Natural killer cell treated with Interleukin-12 subunit alpha and Interleukin-12 subunit beta and Interleukin-15 and Interleukin-18, amount 100 ng/mL, for 72 hours (primary cell): ENCODE measurements around the gene MARVELD1. TPM values are rescaled to one million over a fixed set of nuclear protein-coding genes. Genes with fewer than 3 reads are reported as not detected.

ENCODE experiments used
- ATAC-seq, 2 donors: fragments of 150-1000 bp; cut with Tn5 transposase in 1 of 2; sonication (Bioruptor Pico), chemical (Tn5 transposase) in 1 of 2; 2 replicates each; pipeline ENCODE4 v1.10.0; 2021
- DNase-seq: peaks from one replicate; pipeline ENCODE4 v3.0.0; 2022; ENCODE audit warnings: low spot score
- H3K27ac Mint-ChIP-seq, 2 donors: 1 replicate in 1 of 2; 2 replicates in 1 of 2; pipeline ENCODE4 v1.8.0; 2022; ENCODE audit warnings: mixed read lengths in 2 of 2, mild to moderate bottlenecking in 1 of 2, moderate library complexity in 1 of 2
- H3K27me3 Mint-ChIP-seq, 2 donors: 1 replicate in 1 of 2; 2 replicates in 1 of 2; pipeline ENCODE4 v1.8.0; 2022; ENCODE audit warnings: mixed read lengths in 2 of 2
- H3K36me3 Mint-ChIP-seq: one replicate; pipeline ENCODE4 v1.8.0; 2022; ENCODE audit warnings: mixed read lengths
- H3K4me1 Mint-ChIP-seq, 2 donors: 1 replicate in 1 of 2; 2 replicates in 1 of 2; pipeline ENCODE4 v1.8.0; 2022; ENCODE audit warnings: low read depth in 2 of 2, mixed read lengths in 2 of 2, mild to moderate bottlenecking in 1 of 2
- H3K4me3 Mint-ChIP-seq: one replicate; pipeline ENCODE4 v1.8.0; 2022; ENCODE audit warnings: mixed read lengths
- H3K9me3 Mint-ChIP-seq: 2 replicates; pipeline ENCODE4 v1.8.0; 2022; ENCODE audit warnings: mixed read lengths
- total RNA-seq, 2 donors: library from RNA; stranded (reverse); gene quantifications; one replicate each; pipeline ENCODE4 v1.2.3, GENCODE V29; 2022

Gene MARVELD1
- total RNA-seq, 2 donors from 2014 or later: 0.75 TPM; not detected in 1

DNA sequence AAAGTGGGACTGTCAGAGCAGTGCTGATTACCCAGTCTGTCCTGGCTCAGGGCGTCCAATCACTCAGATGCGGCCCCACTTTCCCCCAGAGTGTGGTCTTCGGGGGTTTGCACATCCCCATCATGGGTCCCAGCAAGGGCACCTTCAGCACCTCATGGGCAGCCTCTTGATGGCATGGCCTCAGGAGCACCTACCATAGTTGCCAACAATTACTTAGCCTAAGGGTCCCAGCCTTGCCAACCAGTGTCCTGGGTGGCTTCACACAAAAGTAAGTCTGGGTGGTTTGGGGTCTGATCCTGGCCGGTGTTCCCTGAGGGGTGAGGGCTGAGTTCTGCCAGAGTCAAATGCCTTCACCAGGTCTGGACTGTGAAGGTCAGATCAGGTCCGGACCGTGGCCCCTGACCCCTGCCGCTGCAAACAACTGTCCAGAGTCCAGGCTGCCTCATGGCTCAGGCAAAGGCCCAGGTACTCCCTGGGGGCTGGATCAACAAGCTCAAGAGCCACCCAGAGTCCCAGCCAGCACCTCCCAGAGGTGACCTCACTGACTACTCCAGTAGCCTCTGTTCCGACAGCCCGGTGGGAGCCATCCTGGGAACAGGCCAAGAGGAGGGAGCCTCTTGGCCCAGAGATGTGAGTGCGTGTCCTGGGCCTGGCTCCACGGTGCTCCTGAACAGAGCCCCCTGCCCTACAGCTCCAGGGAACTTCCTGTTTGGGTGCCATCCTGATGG, 6.2 kb upstream of the MARVELD1 start:
- H3K27ac Mint-ChIP-seq: no peak overlapping the region
- peaks cover 20 to 27% of the 10 kb centered on the region in 2 donors for H3K27me3 Mint-ChIP-seq

DNA sequence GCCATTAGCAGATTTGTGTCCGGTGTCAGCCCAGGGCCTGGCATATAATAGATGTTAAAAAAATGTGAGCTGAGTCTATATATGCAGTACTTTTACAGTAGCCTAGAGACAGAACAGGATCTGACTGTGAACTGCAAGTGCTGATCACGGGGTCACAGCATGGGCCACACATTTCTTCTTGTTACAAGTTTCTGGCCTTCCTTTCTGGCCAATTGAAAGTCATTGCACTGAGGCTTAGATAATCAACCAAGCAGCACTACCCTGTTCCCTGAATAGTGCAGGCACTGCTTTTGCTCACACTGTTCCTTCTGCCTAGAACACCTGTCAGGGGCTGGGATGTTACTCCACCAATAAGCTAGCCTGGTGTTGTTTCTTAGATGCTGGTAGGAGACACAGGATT, 5.4 kb upstream of the MARVELD1 start:
- Mint-ChIP-seq H3K27ac (no peak overlapping the region), H3K27me3 (peaks cover 25 to 35% of the 10 kb centered on the region in 2 donors), H3K4me1 (peaks cover 9 to 10% of the 10 kb centered on the region in 2 donors), H3K9me3 (no peaks in the 10 kb centered on the region), H3K36me3 (no peaks in the 10 kb centered on the region), H3K4me3 (no peak overlapping the region)
- ATAC-seq (no peak), DNase-seq (peak; percentile 20)

More for the DNA sequence above, 6.2 kb upstream of the MARVELD1 start:
- H3K4me1 Mint-ChIP-seq: peaks cover 4 to 5% of the 10 kb centered on the region in 2 donors
- ATAC-seq (peak in 1 of 2 donors; percentile 36), DNase-seq (peak; percentile 44)
- H3K4me3 Mint-ChIP-seq: no peak overlapping the region
- H3K9me3 Mint-ChIP-seq: no peaks in the 10 kb centered on the region
- no peaks in the 10 kb centered on the region for H3K36me3 Mint-ChIP-seq

DNA sequence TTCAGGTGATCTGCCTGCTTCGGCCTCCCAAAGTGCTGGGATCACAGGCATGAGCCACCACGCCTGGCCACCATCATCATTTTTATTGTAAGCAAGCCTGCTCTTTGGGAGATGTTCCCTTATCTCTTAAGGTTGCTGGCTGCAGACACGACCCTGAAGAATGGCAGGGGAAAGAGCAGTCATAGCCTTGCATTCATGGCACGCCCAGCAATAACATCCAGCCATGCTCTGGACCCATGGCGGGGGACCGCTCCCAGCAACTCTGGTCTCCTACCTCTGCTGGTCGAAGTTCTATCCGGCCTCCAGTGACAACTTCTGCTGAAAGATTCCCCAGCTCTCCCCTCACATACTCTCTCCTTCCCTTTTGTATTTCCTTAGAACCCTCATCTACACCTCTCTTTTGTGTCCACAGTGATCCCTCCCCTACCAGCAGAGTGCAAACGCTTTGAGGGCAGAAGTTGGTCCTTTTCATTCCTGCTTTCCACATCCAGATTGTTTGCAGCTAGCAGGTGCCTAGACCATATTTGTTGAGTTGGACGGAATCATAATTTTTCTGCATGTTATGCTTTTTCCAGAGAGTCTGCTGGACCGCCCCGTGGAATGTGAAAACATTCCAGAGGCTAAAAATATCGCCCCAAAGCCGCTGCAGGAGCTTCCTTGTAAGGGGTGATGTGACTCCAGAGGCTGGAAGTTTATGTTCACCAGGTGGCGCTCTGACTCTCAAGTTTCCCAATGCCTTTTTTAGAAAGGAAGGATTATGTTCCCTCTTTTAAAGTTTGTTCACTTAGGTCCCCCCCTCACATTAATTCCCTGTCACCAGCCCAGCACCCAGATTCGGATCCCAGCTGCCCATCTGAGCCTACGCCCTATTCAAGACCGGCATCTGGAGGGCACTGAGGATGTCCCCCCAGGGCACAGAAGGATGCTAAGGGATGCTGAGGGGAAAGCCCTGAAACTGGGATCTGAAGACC, 4.3 kb upstream of the MARVELD1 start:
- H3K27me3 Mint-ChIP-seq: peaks cover 23 to 27% of the 10 kb centered on the region in 2 donors
- H3K9me3 Mint-ChIP-seq: no peaks in the 10 kb centered on the region
- H3K4me1 Mint-ChIP-seq: peaks cover 12 to 15% of the 10 kb centered on the region in 2 donors
- ATAC-seq (no peak), DNase-seq (peak; percentile 67)
- H3K36me3 Mint-ChIP-seq: no peaks in the 10 kb centered on the region
- H3K4me3 Mint-ChIP-seq: no peak overlapping the region
- H3K27ac Mint-ChIP-seq: peak overlapping the region in 1 of 2 donors; percentile 36

DNA sequence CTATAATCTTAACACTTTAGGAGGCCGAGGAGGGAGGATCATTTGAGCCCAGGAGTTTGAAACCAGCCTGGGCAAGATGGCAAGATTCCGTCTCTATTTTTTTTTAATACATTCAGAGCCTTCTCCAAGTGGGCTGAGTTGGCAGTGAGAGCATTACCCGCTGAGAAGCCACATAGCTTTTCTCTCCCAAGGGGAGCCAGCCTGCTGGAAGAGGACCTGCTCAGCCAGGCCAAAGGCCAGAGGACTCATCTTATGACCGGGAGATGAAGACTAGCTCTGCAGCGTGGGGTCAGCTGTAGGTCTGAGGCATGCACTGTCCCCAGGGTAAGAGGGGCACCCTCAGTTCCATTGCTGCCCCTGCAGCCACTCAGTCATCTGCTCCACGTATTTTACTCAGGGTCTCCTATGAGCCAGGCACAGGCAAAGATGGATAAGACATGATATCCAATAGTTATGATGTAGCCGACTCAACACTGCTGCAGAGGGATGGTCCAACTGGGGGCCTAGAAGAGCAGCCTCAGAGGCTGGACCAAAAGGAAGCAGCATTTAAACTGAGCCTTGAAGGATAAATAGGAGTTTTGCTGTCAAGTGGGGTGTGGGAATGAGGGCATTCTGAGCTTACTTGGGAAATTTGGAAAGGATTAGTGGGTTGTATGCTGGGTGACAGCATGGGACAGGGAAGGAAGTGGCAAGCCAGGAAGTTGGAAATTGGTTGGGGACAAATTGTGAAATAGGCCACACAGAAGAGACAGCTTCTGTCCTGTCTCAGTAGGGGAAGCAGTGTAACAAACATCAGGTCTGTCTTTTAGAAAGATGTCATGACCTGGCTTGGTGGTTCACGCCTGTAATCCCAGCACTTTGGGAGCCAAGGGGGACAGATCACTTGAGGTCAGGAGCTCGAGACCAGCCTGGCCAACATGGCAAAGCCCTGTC, 1.6 kb upstream of the MARVELD1 start:
- Mint-ChIP-seq H3K4me3 (peak overlapping the region; percentile 71), H3K9me3 (no peaks in the 10 kb centered on the region), H3K27ac (no peak overlapping the region), H3K27me3 (peaks cover 29 to 41% of the 10 kb centered on the region in 2 donors), H3K4me1 (peaks cover 12 to 15% of the 10 kb centered on the region in 2 donors), H3K36me3 (no peaks in the 10 kb centered on the region)
- DNase-seq (peak; percentile 44), ATAC-seq (no peak)

DNA sequence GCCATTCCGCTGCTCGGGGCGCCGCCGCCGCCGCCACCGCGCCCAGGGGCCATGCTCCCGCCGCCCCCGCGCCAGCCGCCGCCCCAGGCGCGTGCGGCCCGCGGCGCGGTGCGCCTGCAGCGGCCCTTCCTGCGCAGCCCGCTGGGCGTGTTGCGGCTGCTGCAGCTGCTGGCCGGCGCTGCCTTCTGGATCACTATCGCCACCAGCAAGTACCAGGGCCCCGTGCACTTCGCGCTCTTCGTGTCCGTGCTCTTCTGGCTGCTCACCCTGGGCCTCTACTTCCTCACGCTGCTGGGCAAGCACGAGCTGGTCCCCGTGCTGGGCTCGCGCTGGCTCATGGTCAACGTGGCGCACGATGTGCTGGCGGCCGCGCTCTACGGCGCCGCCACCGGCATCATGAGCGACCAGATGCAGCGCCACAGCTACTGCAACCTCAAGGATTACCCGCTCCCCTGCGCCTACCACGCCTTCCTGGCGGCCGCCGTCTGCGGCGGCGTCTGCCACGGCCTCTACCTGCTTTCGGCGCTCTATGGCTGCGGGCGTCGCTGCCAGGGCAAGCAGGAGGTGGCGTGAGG, 383 bp downstream of the MARVELD1 start:
- H3K4me3 Mint-ChIP-seq: peak overlapping the region; percentile 85
- H3K27ac Mint-ChIP-seq: no peak overlapping the region
- peaks cover 12 to 15% of the 10 kb centered on the region in 2 donors for H3K4me1 Mint-ChIP-seq
- H3K36me3 Mint-ChIP-seq: no peaks in the 10 kb centered on the region
- DNase-seq (peak; percentile 59), ATAC-seq (peak; percentile 76 to 86)
- peaks cover 32 to 50% of the 10 kb centered on the region in 2 donors for H3K27me3 Mint-ChIP-seq
- H3K9me3 Mint-ChIP-seq: no peaks in the 10 kb centered on the region

DNA sequence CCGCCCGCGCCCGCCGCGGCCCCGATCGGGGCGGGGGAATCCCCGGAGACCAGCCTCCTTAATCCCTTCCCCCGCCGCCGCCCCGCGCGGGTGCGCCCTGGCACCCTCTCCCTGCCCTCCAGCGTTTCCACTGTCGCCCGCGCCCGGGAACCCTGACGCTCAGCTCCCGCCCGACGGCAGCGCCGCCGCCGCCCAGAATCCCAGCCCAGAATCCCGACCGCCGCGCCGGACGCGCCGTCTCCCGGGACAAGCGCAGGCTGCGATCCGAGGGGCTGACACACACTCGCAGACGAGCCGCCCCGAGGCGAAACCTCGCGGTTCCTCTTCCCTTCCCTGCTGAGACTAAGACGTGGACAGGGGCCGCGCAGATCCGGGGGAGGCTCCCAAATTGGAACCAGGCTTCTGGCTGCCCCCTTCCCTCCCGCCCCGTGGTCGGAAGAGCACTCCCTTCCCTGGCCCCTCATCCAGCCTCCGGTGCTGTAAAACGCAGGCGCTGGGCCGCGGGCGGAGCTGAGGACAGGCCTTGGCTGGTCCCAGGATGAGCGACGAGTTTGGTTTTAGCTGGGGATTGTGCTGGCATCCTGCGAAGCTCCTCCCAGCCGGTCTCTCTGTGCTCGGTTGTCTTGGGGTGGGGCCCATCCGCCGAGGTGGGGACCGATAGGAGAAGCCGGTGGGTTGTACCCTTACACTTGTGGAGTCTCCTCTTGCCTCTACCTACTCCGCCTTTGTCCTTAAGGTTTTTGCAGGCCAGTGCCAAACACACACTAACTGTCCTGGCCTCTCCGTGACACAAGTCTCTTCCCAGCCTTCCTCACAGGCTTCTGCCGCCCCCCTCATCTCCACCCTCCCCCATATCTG, 1.1 kb downstream of the MARVELD1 start:
- peak overlapping the region; percentile 85 for H3K4me3 Mint-ChIP-seq

DNA sequence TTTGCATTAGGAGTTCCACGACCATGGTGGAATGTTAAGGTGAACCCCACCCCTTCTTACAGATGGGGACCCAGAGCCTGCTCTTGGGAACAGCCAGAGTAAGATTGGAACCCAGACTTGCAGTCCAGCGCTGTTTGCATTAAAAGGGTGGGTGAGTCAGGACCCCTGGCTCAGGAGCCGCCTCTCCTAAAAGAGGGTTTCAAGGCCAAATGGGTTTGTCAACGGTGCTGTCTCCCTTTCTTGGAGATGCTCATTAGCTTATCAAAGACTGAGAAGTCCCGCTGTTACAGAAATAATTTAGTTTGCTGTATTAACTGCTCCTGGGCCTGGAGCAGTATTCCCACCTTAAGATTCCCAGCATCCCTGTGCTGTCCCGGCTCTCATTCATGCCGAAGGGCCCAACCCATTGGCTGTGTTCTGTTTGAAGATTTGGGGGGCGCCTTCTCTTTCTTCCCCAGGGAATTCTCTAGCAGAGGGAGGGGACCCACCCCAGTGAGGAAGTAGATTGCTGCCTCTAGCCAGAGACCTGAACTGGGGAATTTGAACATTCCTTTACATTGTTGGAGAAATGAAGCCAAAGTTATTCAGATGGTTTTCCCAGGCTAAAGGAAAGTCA, 1.8 kb downstream of the MARVELD1 start:
- ATAC-seq (no peak), DNase-seq (peak; percentile 56)
- H3K9me3 Mint-ChIP-seq: no peaks in the 10 kb centered on the region
- peak overlapping the region; percentile 36 for H3K4me3 Mint-ChIP-seq
- H3K27ac Mint-ChIP-seq: no peak overlapping the region
- no peaks in the 10 kb centered on the region for H3K36me3 Mint-ChIP-seq
- H3K4me1 Mint-ChIP-seq: peaks cover 12 to 15% of the 10 kb centered on the region in 2 donors
- peaks cover 27 to 45% of the 10 kb centered on the region in 2 donors for H3K27me3 Mint-ChIP-seq

More for the DNA sequence above, 1.1 kb downstream of the MARVELD1 start:
- ATAC-seq: peak; percentile 4 to 53
- Mint-ChIP-seq H3K27ac (no peak overlapping the region), H3K27me3 (peaks cover 30 to 47% of the 10 kb centered on the region in 2 donors), H3K9me3 (no peaks in the 10 kb centered on the region), H3K36me3 (no peaks in the 10 kb centered on the region), H3K4me1 (peaks cover 12 to 15% of the 10 kb centered on the region in 2 donors)
- peak; percentile 60 for DNase-seq

DNA sequence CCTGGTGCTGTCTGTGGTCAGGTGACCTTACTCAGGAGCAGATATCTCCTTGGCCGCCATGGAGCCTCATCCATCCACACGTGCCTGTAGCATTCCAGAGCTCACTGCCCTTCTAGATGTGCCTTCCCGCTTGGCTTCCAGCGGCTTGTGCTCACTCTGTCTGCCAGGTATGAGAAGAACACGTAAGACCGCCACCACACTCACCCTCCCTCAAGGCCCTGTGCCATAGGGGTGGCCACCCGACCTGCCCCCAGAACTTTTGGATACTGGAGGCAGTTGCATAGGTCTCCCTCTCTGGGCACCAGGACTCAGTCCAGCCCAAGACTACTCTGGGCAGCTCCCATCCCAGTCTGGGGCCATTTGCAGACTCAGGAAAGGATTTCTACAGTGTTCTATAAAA, 4.1 kb downstream of the MARVELD1 start:
- Mint-ChIP-seq H3K36me3 (no peaks in the 10 kb centered on the region), H3K9me3 (no peaks in the 10 kb centered on the region), H3K27ac (no peak overlapping the region), H3K4me1 (peaks cover 9 to 10% of the 10 kb centered on the region in 2 donors), H3K27me3 (peaks cover 25 to 35% of the 10 kb centered on the region in 2 donors), H3K4me3 (no peak overlapping the region)
- ATAC-seq (no peak), DNase-seq (no peak)

DNA sequence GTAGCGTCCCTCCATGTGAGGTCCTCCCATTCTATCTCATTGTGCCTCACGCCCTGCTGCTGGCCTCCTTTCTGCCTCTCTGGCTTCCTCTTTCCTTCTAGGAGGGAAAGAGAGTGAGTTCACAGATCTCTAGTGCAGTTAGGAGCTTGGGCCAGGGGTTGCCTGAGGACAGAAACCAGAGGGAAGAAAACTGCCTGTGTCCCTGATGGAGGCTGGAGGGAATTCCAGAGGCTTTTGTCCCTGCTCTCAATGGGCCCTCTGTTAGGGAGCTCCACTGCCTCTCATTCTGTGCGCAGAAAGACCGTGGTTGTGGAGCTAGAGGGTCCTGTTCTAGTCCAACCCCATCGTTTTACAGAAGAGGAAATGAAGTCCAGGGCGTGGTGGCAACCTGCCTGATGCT, 4.6 kb downstream of the MARVELD1 start:
- no peak overlapping the region for H3K4me3 Mint-ChIP-seq
- ATAC-seq: no peak
- H3K27ac Mint-ChIP-seq: no peak overlapping the region
- no peaks in the 10 kb centered on the region for H3K36me3 Mint-ChIP-seq
- no peak for DNase-seq
- H3K9me3 Mint-ChIP-seq: no peaks in the 10 kb centered on the region
- H3K4me1 Mint-ChIP-seq: peaks cover 3 to 5% of the 10 kb centered on the region in 2 donors
- H3K27me3 Mint-ChIP-seq: peaks cover 20 to 29% of the 10 kb centered on the region in 2 donors

DNA sequence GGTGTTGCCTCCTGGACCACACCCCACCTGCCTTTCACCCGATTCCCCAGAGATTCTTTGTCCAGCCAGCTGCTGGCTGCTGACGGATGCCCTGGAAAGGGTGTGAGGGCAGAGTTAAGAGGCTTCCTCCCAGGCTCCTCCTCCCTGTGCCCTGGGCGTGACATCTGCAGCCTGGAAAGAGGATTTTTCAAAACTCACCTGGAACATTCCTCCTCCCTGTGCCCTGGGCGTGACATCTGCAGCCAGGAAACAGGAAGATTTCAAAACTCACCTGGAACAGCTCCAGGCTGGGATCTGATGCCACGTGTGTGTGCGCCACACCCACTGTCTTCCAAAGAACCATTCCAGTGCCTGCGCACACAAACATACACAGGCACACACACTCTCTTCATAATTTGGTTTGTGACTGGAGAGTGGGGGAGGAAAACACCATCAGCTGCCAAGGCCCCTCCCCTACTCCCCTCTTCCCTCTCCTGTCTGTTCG, 5.2 kb downstream of the MARVELD1 start:
- Mint-ChIP-seq H3K36me3 (no peaks in the 10 kb centered on the region), H3K4me3 (no peak overlapping the region), H3K27me3 (peaks cover 20 to 28% of the 10 kb centered on the region in 2 donors), H3K27ac (no peak overlapping the region), H3K4me1 (peaks cover 3 to 5% of the 10 kb centered on the region in 2 donors), H3K9me3 (no peaks in the 10 kb centered on the region)
- ATAC-seq (no peak), DNase-seq (no peak)

DNA sequence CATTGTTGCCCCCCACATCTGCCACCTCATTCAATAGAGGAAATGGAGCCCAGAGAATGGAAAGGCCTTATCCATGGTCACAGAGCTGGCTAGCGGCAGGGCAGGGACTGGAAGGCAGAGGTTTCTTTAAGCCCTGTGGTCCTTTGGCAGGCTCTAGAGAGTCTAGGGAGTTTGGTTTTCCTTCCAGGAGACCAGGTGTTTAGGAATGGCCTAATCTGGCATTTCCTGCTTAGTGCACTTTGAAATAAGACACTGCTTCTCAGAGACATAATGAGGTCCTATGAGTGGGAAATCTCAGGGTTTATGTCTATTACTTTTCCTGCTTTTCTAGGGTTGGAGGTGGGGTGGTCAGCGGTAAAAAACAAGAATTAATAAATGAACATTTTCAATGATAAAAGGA, 6.1 kb downstream of the MARVELD1 start:
- Mint-ChIP-seq H3K27me3 (peaks cover 18 to 34% of the 10 kb centered on the region in 2 donors), H3K27ac (no peak overlapping the region), H3K9me3 (no peaks in the 10 kb centered on the region), H3K4me3 (no peak overlapping the region), H3K36me3 (no peaks in the 10 kb centered on the region), H3K4me1 (no peaks in the 10 kb centered on the region)
- DNase-seq (peak; percentile 56), ATAC-seq (no peak)
